HG03066 (cell line): ENCODE data around the gene SNAPC2.

Experiments used
- ATAC-seq: cut with Tn5 transposase; IDR thresholded peaks from one replicate; pipeline ENCODE4 v1.9.1; 2021; ENCODE audit warnings: low read depth; ENCODE audit not compliant: unreplicated experiment

SNAPC2 gene

GRCh38 chr19:7919610-7920518 is at the start of gene SNAPC2:
Gene SNAPC2 (plus strand): TSS chr19:7920338. CDS start chr19:7920367, 29 bp downstream.
- peak; percentile 39 for ATAC-seq

- no peak for ATAC-seq
Measured at GRCh38 chr19:7870571-7871436, 49.3 kb upstream of the SNAPC2 start.

- ATAC-seq = no peak
Measured at GRCh38 chr19:7871437-7872305, 48.5 kb upstream of the SNAPC2 start.

GRCh38 chr19:7872306-7873204 is 47.6 kb upstream of the SNAPC2 start:
- ATAC-seq = no peak

- ATAC-seq = no peak
Measured at GRCh38 chr19:7873304-7874075, 46.6 kb upstream of the SNAPC2 start.

GRCh38 chr19:7874076-7874896 is 45.9 kb upstream of the SNAPC2 start, which contains the start of gene PRR36:
Gene PRR36 (minus strand): TSS chr19:7874390. CDS start chr19:7873689, 701 bp downstream.
- ATAC-seq = no peak

- no peak for ATAC-seq
Measured at GRCh38 chr19:7874897-7875273, 45.3 kb upstream of the SNAPC2 start.

- no peak for ATAC-seq
Measured at GRCh38 chr19:7877249-7877836, 42.8 kb upstream of the SNAPC2 start.

- ATAC-seq = no peak
Measured at GRCh38 chr19:7879111-7879807, 40.9 kb upstream of the SNAPC2 start.

- no peak for ATAC-seq
Measured at GRCh38 chr19:7879836-7880235, 40.3 kb upstream of the SNAPC2 start.

- ATAC-seq = no peak
Measured at GRCh38 chr19:7881910-7882309, 38.2 kb upstream of the SNAPC2 start.

- no peak for ATAC-seq
Measured at GRCh38 chr19:7883105-7883504, 37.0 kb upstream of the SNAPC2 start.

GRCh38 chr19:7883796-7884570 is 36.2 kb upstream of the SNAPC2 start:
- ATAC-seq = no peak

GRCh38 chr19:7885818-7886217 is 34.3 kb upstream of the SNAPC2 start:
- ATAC-seq = no peak

GRCh38 chr19:7887408-7888144 is 32.6 kb upstream of the SNAPC2 start:
- ATAC-seq = no peak
